Left lung (tissue), 10 donors: ENCODE results near the gene PADI2. TPM values are rescaled to one million over a fixed set of nuclear protein-coding genes. Genes with fewer than 3 reads are reported as not detected.

Experiments
- ATAC-seq: fragments of 200-7000 bp; cut with Tn5 transposase; one replicate; pipeline ENCODE4 v1.9.1; 2020; ENCODE audit warnings: moderate library complexity
- DNase-seq, 4 donors: peaks; one replicate each; pipeline ENCODE4 v3.0.0-alpha.2; 2013 to 2020
- H3K27ac ChIP-seq, 2 donors: fragments of 200-600 bp; sonication (generic) in 1 of 2; one replicate each; pipeline versions ENCODE4 v1.5.0 to v1.8.0; 2020 to 2021
- H3K27me3 ChIP-seq, 2 donors: fragments of 200-600 bp; sonication (generic) in 1 of 2; one replicate each; pipeline versions ENCODE4 v1.5.0 to v1.8.0; 2020 to 2021
- H3K36me3 ChIP-seq, 2 donors: fragments of 200-600 bp; sonication (generic) in 1 of 2; one replicate each; pipeline versions ENCODE4 v1.5.0 to v1.8.0; 2020 to 2021
- H3K4me1 ChIP-seq, 2 donors: fragments of 200-600 bp; one replicate each; pipeline ENCODE4 v1.8.0; 2021
- H3K4me3 ChIP-seq, 2 donors: fragments of 200-600 bp; sonication (generic) in 1 of 2; one replicate each; pipeline versions ENCODE4 v1.5.0 to v1.8.0; 2020 to 2021; ENCODE audit warnings: mild to moderate bottlenecking in 1 of 2
- H3K9me3 ChIP-seq, 2 donors: fragments of 200-600 bp; sonication (generic) in 1 of 2; one replicate each; pipeline versions ENCODE4 v1.5.0 to v1.8.0; 2020 to 2021
- CTCF ChIP-seq, 2 donors: fragments of 200-600 bp; sonication (generic) in 1 of 2; IDR thresholded peaks; one replicate each; pipeline versions ENCODE4 v1.5.0 to v1.8.0; 2021; ENCODE audit warnings: antibody characterized with exemption in 2 of 2
- intact Hi-C, 2 donors: fragments of 100-400 bp; cut with DNase I; formaldehyde crosslinking; loops; one replicate each; pipeline versions ENCODE4 v1.11.2 to v1.14.2; 2022
- polyA plus RNA-seq, 6 donors: library from polyadenylated mRNA; unstranded; fragments of 120-200 nt; gene quantifications; one replicate each; pipeline ENCODE4 v1.2.1, GENCODE V29; 2013; ENCODE audit not compliant: insufficient read length in 6 of 6
- total RNA-seq, 2 donors: library from RNA; stranded (reverse); fragmentation: NEBNext Ultra II Directional; extraction: Animal tissue kit (Norgen Biotek cat#: 25700); gene quantifications; one replicate each; pipeline ENCODE4 v1.2.1, GENCODE V29; 2021
- donor health status: DM: no; HTN: yes; CAD: no.
- donor health status: DM: no; HTN: no; CAD: no.

Gene PADI2
- total and polyA plus RNA-seq, 8 donors: 2.2 to 35.4 (median 10.6) TPM

DNA sequence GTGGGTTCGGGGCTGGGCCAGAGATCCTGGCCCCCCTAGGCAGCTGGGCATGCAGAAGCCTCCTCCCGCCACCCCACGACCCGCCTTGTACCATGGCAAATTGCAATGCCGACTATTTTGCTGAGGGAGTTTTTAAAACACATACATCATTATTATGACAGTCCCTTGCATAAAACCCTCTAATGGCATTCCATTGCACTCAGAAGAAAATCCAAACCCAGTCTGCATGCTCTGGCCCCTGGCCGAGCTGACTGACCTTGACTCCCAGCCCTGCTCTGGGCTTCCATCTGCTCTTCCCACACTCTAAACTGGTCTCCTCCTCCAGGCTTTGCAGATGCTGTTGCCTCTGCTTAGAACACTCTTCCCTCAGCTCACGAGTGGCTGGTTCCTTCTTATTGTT is 28.0 kb downstream of the PADI2 start:
- no peak for ATAC-seq
- H3K36me3 ChIP-seq: peaks cover 0 to 42% of the 10 kb centered on the region in 2 donors
- no peak overlapping the region for H3K27ac ChIP-seq
- no peak for TF ChIP-seq CTCF (IDR thresholded peaks at IDR 0.05)
- no peak overlapping the region for H3K4me3 ChIP-seq
- no peaks in the 10 kb centered on the region for H3K27me3 ChIP-seq
- H3K9me3 ChIP-seq: no peaks in the 10 kb centered on the region
- DNase-seq: no peak
- intact Hi-C loops: no loop called here
- no peaks in the 10 kb centered on the region for H3K4me1 ChIP-seq

DNA sequence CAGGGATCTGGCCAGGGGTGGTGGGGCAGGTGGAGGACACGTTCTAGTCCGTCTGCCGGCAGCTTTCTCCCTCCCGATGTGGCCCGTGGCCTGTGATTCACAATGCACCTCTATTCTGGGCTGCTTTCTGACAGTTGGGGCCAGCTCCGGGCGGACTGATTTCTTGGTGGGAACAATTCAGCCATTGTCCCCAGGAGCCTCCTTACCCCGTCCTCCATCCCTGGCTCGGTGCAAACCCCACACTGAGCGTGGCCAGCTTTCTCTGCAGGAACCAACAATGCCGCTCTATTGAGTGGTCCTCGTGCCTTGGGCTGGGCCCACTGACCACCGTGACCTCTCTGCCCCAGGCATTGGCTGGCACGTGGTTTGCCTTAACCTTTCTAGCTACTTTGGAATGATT is 29.7 kb downstream of the PADI2 start:
- Histone ChIP-seq H3K27ac (no peak overlapping the region), H3K4me3 (no peak overlapping the region), H3K27me3 (no peaks in the 10 kb centered on the region), H3K9me3 (no peaks in the 10 kb centered on the region), H3K4me1 (no peaks in the 10 kb centered on the region), H3K36me3 (peaks cover 0 to 37% of the 10 kb centered on the region in 2 donors)
- DNase-seq: no peak
- intact Hi-C loops: no loop called here
- no peak for ATAC-seq
- TF ChIP-seq CTCF (IDR thresholded peaks at IDR 0.05): no peak

GRCh38 chr1:17086751-17087150 is 32.5 kb downstream of the PADI2 start:
- H3K27me3 ChIP-seq: no peaks in the 10 kb centered on the region
- intact Hi-C loops: no loop called here
- no peak overlapping the region for H3K4me3 ChIP-seq
- no peak for TF ChIP-seq CTCF (IDR thresholded peaks at IDR 0.05)
- H3K9me3 ChIP-seq: no peaks in the 10 kb centered on the region
- peaks cover 0 to 24% of the 10 kb centered on the region in 2 donors for H3K36me3 ChIP-seq
- no peak overlapping the region for H3K27ac ChIP-seq
- ATAC-seq: no peak
- H3K4me1 ChIP-seq: peaks cover 0 to 11% of the 10 kb centered on the region in 2 donors
- DNase-seq: no peak

DNA sequence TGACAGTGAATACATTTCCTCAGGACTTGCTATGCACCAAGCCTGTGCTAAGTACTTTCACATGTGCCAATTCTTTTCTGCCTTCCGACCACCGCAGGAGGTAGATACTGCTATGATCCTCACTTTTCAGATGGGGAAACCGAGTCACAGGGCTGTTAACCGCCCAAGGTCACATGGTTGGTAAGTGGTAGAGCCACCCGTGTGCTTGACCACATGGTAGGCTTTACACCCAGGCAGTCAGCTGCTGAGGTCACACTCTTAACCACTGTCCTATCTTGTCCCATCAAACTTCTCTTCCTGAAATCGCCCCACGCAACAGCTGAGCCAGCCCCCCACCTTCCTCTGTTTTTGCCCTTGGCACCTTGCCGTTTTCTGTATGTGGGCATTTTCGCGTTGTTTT is 34.5 kb downstream of the PADI2 start:
- DNase-seq: no peak
- no peak for TF ChIP-seq CTCF (IDR thresholded peaks at IDR 0.05)
- H3K4me3 ChIP-seq: no peak overlapping the region
- peaks cover 0 to 12% of the 10 kb centered on the region in 2 donors for H3K4me1 ChIP-seq
- no peaks in the 10 kb centered on the region for H3K27me3 ChIP-seq
- peak; percentile 25 for ATAC-seq
- intact Hi-C loops: no loop called here
- H3K9me3 ChIP-seq: no peaks in the 10 kb centered on the region
- peaks cover 0 to 16% of the 10 kb centered on the region in 2 donors for H3K36me3 ChIP-seq
- H3K27ac ChIP-seq: no peak overlapping the region

DNA sequence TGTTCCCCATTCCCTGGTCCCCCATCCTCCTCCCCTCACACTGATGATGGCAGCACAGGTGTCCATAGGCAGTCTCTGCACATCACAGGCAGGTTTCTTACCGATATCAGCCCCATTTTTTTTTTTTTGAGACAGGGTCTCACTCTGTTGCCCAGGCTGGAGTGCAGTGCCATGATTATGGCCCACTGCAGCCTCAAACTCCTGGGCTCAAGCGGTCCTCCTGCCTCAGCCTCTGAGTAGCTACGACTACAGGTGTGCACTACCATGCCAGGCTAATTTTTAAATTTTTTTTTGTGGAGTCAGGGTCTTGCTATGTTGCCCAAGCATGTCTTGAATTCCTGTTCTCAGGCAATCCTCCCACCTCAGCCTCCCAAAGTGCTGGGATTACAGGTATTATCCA is 36.5 kb downstream of the PADI2 start:
- Histone ChIP-seq H3K4me1 (peaks cover 0 to 12% of the 10 kb centered on the region in 2 donors), H3K27ac (peak overlapping the region in 1 of 2 donors; percentile 57), H3K9me3 (no peaks in the 10 kb centered on the region), H3K4me3 (no peak overlapping the region), H3K27me3 (no peaks in the 10 kb centered on the region), H3K36me3 (peaks cover 0 to 21% of the 10 kb centered on the region in 2 donors)
- intact Hi-C loops: no loop called here
- ATAC-seq (no peak), DNase-seq (no peak)
- TF ChIP-seq CTCF (IDR thresholded peaks at IDR 0.05): no peak
